Ureter (tissue), 1 donor: ENCODE measurements around the gene DNMT3A. TPM values are rescaled to one million over a fixed set of nuclear protein-coding genes. Genes with fewer than 3 reads are reported as not detected.
"Not testable (repeated sequence)": the region's sequence is repeated elsewhere in the genome, so short reads cannot be mapped to it uniquely, and the experiment has no call there.

Experiments
- DNase-seq: peaks from one replicate; pipeline ENCODE4 v3.0.0-alpha.2; 2020; ENCODE audit warnings: low spot score
- total RNA-seq: library from RNA; stranded (reverse); gene quantifications from one replicate; pipeline ENCODE4 v1.2.4, GENCODE V29; 2023
- donor health status: DM: yes; HTN: yes; CAD: no.

DNMT3A gene
- total RNA-seq, 1 donor from 2014 or later, result 40.1 TPM

DNA sequence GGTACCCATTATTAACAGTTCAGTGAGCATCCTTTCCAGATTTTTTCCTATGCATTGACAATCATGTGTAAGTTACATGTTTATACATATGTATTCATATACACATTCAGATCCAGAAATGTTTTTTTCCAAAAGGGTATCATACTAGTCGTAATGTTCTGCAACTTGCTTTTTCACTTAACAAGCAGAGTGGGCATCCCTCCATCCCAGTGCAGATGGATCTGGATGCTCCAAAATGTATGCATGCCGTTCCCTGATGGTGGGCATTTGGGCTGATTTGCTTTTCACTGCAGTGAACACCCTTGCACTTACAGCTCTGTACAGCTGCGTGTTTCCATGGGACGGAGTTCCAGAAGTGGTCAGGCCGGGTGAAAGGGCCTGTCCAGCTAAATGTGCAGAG lies 57.0 kb downstream of the DNMT3A start:
- DNase-seq, result no peak

DNA sequence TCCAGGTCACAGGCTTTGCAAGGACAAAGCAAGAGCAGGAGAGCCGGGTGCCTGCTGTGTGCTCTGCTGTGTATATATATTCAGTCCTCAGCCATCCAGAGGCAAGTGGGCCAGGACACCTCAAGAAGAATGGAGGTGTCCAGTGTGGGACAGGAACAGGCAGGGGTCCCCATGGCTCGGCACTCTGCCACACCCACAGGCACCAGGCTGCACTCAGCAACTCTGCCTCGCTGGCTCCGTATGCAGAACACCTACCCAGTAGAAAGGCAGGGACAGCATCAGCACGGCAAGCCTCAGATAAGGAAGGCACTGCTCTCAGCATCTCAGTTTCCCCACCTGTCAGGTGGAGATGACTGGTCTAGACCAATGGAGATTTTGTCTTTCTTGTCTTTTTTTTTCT lies 57.8 kb downstream of the DNMT3A start:
- DNase-seq, result no peak

DNA sequence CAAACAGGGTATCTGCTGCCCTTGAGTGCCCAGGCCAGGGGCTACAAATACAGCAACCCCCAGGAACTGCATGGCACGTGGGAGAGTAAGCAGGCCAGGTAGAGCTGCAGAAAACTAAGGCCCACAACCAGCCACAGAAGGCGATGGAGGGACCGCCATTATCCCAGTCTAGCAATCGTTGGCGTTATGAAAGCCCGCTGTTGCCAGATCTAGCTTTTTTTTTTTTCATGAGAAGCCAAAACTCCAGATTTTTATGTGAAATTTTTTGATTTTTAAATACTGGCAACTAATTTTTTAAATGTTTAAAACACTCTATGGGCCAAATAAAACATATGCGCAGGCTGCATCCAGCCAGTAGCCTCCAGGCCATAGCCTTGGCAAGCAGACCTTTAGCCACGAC lies 59.8 kb downstream of the DNMT3A start:
- DNase-seq, result no peak

DNA sequence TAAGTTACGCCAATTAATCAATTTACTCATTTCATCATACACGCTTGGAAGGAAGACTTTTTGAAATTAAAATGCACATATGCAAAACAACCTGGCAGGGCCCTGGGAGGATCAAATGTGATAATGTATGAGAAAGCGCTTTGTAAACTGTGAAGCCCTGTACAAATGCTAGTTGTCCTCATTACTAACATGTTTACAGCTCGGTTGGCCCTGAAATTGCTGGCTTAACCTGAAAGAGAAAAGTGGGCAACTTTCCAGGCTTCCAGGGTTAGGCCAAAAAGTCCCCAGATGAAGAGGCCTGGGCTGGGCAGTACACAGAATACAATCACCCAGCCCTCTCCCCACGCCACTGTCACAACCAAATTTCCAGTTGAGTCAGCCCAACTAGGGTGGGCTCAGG lies 60.2 kb downstream of the DNMT3A start:
- DNase-seq, result no peak

DNA sequence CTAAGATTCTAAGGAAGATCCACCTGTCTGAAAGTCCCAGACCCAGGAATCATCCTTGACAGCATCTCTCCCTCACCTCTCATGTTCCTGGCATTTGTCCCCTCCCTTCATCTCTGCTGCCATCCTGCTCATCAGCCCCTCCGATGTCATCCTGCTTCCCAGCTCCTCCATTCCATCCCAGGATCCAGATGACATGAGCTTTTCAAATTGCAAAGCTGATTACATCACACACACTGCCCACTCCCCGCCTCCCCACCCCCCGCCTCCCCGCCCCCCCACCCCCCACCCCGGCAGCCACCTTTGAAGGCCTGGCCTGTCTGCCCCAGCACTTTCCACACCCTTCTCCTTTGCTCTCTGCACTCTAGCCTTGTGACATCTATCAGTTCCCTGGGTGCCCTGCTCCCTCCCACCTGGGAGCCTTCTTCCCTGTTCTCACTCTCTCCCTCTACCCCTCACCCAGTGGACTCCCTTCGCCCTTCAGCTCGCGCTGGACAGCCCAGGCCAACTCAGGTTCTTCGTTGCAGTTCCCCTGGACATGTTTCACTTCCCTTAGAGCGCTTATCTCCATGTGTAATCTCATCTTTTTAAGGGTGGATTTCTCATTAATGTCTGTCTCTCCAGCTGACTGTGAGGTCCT lies 61.6 kb downstream of the DNMT3A start:
- no peak for DNase-seq

DNA sequence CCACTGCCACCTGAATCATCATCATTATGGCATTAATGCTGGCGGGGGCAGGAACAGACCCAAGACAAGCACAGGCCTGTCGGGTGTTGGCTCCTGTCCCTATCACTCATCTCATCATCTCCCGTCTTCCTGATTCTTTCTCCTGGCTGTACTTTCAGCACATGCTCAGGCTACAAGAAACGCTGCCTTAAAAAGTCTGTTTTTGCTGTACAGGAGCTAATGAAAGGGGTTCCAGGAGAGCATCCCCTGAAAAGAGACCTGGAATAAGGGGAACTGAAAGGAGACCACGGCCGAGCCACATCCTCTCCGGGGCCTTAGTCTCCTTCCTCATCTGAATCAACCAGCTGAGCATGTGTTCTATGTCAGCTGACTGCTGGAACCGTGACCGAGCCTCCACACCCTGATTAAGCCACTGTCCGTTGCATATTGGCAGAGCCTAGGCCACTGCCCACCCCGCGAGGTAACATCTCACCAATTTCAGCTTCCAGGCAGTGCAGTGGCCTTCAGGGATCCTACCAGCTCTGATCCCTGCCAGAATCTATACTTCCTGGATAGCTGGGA lies 62.6 kb downstream of the DNMT3A start:
- peak; percentile 84 for DNase-seq

DNA sequence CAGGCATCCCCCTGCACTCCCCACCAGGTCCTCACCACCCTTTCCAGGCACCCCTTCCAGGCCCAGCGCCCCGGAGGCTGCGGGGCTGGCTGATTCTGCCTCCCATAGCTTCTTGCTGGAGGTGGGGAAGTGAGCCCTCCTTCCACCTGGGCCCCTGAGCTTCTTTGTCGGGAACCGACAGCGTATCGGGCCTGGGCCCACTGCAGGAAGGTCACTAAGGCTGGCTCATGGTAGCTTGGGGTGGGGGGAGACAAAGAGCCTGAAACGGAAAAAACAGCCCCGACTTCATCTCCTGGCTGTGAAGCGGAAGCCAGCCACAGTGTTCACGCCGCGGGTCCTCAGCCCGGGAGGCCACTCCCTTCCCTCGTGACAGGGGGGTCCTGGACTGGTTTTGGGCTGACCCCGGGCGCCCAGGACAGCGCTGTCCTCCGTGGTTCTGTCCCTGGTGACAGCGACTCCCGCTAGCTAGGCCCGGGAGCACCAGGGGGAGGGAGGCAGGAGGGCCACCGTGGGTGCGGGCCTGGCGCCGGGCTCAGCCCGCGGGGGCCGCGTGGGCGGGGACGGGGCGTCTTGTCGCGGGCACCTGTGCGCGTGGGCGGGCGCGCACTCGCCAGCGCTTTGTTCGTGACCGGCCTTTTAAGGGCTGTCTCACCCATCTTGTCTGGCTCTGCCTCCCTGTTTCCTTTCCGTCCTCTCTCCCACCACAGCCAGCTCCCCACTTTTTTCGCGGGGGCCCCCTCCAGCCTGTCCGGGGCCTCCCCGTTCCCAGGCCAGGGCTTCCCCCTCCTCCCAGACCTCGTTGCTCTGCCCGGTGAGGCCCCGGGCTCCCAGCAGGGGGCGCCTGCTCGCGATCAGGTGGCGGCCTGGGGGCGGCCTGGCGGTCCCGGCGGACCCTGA lies 64.9 kb downstream of the DNMT3A start:
- DNase-seq, result peak; percentile 61

DNA sequence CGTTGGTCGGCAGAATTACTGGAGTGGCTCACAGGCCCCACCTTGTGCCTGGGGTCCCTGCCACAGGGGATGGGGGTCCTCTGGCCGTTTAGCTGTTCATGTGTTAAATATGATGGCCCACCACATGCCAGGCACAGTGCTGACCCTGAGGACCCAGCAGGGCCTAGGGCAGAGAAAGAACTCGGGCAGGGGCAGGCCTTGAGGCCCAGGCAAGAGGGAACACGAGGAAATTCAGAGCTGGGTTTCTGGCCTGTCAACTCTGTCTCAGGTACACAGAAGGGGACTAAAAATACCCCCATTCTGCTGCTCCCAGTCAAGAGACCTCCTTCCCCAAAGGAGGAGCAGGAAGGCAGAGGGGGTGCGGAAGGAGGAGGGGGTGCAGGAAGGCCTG lies 66.2 kb downstream of the DNMT3A start:
- DNase-seq, result no peak

DNA sequence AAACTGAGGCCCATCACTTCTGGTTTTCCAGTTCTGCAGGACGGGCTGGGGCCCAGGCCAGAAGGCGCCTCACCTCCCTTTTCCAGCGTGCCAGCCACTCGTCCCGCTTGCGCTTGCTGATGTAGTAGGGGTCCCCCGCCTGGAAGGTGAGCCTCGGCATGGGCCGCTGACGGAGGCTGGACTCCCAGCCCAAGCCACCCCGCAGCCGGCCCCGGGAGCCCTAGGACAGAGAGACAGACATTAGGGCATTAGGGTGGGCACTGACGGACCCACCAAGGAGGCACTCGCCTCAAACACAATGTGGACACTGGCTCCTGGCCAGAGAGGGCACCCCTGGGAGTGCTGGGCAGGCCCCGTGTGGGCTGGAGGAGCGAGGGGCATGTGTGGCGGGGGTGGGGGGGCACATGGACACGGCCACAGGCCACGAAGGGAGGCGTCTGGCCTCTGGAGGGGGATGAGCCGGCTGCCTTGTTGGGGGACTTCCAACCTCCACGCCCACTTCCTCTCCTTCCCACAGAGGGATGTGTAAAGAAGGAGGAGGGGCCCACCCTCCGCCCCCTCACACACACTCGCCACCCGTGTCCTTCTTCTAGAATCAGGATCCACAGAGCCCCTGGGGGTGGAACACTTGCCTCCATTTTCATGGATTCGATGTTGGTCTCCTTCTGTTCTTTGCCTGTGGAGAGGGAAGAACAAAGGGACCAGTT lies 66.7 kb downstream of the DNMT3A start:
- no peak for DNase-seq

DNA sequence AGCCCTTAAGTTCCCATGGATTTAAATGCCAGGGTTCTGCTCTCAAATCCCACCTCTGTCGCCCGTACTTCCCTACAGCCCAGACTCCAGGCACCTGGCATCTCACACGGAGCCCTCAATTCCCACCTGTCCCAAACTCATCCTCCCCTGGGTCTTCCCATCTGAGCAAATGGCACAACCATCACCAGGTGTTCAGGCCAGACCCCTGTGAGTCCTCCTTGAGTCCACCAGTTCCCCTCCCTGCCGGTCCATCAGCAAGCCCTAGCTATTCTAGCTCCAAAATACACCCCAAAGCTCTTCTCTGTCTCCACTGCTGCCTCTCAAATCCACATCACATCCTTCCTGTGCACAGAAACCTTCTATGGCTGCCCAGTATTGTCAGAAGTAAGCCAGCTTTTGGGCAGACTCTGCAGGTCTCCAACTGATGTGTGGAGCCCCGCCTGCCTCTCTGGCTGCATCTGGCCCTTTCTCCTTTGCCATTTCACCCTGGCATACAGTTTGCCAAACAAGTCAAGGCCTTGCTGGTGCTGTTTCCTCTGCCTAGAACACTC lies 67.7 kb downstream of the DNMT3A start:
- no peak for DNase-seq

DNA sequence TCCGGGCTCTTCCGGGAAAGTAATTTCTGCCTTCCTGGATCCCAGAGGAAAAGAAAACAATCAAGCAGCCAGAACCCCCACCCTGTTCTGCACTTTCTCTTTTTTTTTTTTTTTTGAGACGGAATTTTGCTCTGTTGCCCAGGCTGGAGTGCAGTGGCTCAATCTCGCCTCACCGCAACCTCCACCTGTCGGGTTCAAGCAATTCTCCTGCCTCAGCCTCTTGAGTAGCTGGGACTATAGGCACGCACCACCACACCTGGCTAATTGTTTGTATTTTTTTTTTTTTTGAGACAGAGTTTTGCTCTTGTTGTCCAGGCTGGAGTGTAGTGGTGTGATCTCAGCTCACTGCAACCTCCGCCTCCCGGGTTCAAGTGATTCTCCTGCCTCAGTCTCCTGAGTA lies 69.0 kb downstream of the DNMT3A start:
- not testable (repeated sequence) for DNase-seq

DNA sequence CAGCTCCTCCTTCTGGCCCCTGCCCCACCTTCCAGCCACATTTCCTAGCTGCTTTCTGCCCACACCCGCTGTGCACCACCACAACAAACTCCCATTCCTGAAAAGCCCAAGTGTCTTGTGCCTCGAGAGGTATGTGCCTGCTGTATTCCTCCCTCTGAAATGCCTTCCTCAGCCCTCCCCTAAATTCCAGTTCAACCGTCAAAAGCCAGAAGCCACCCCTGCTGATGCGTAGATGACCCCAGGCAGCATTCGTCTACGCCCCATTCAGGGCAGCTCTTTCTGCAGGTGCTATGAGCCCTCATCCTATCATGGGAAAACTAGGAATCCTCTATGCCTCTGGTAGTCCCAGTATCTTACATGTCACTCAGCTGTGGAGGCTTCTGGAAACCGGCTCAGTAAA lies 71.7 kb downstream of the DNMT3A start:
- DNase-seq, result no peak

DNA sequence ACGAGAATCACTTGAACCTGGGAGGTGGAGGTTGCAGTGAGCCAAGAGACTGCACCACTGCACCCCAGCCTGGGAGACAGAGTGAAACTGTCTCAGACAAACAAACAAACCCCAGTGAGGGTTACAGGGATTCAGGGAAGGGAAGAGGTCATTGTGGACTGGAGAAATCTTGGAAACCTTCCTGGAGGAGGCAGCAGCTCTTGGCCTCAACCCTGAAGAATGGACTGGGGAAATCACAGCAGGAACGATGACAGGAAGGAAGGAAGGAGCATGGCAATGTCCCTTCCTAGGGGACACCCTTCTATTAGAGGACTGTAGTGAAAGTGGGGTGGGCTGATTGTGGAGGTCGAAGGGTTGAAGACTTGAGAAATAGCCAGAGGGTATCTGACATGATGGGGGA lies 72.5 kb downstream of the DNMT3A start:
- no peak for DNase-seq

DNA sequence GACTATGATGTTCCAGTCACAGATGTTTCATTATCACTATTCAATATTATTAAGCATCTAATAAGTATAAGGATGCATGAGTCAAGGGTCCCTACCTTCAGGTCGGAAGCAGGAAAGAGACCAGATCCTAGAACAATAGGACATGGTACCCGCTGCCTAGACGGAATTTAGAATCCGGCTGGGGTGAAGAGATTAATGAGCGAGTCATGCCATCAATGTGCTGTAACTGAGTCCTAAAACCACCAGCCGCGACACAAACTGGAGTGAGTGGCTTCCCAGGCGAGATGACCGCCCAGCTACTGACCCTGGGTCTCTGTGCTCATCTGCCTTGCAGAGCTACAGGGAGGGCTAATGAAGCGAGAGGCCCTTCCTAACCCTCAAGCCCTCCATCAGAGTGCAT lies 73.6 kb downstream of the DNMT3A start:
- DNase-seq, result no peak

DNA sequence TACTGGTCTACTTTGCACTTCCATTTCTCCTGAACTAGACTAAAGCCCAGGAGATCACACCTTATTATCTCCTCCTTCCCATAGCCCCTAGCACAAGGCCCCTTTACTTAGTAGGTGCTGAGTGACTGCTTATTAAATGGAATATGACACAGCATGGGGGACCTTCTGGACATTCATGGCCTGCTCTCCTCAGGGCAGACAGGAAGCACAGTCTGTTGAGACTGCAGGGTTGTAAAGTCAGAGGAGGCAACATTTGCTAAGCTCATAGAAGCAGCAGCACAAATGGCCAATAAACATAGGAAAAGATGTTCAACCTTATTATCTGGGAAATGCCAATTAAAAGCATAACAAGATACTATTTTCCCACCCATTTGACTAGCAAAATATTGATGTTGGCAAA lies 75.3 kb downstream of the DNMT3A start:
- DNase-seq, result no peak

DNA sequence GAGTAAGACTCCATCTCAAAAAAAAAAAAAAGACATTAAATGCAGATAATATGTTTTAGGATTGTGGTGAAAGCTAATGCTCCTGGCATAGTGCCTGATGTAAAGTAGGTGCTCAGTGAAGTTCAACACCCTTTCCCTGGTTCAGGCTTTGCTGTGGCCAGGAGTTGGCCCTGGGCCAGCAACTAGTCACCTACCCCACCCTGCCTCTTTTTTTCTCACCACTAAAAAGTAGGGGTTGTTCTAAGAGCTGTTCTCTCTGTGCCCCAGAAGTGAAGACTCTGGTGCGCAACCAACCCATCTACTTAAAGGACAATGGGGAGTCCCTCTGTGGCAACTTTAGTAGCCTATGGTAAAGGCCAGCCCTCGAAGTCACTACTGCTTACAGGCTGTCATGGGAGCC lies 75.9 kb downstream of the DNMT3A start:
- no peak for DNase-seq

DNA sequence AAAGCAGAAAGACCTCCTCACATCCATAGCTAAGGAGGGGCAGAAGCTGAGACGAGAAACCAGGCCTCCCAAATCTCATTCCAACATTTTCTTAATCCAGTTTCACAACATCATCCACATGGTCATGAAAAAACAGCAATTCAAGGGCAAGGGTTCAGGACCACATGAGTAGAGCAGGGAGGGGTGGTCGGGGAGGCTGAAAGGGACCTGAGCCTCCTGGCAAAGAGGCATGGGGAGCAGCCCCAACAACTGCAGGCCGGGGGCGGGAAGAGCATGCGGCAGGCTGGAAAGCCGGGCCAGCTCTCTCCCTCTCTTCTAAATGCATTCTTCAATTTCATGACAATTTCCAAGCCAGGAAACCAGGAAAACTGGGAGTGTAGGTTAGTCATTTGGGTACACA lies 76.7 kb downstream of the DNMT3A start:
- no peak for DNase-seq

DNA sequence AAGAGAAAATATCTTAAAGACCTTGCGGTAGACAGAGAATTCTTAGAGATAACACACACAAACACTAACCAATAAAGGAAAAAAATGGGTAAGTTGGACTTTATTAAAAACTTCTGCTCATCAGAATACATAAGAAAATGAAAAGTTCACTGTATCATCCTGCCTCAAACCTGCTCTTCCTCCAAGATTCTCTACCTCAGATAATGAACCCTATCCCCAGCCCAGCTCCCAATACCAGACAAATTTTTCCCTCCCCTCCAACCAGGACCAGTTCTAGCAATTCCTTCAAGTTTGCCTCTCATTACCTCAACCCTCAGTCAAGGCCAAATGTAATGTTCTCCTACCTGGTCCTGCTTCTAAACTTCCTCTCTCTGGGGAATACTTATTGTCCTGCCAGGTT lies 79.4 kb downstream of the DNMT3A start:
- DNase-seq, result no peak

DNA sequence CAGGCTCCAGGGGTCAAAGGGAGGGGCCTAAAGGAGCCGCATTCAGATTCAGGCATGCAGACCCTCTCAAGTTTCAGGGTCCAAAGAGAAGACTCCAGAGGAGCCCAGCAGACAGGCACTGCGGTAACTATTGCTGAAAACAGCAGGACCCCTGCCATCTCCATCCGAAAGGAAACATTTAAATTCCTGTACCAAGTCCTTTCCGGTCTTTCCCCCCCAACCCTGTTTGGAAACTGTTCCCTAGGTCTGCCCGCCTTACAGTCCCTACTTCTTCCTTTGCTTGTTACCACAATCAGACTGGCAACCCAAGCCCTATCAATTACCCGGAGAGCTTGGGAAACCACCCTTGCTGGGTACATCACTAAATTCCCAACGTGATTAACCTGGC lies 82.0 kb downstream of the DNMT3A start:
- no peak for DNase-seq

DNA sequence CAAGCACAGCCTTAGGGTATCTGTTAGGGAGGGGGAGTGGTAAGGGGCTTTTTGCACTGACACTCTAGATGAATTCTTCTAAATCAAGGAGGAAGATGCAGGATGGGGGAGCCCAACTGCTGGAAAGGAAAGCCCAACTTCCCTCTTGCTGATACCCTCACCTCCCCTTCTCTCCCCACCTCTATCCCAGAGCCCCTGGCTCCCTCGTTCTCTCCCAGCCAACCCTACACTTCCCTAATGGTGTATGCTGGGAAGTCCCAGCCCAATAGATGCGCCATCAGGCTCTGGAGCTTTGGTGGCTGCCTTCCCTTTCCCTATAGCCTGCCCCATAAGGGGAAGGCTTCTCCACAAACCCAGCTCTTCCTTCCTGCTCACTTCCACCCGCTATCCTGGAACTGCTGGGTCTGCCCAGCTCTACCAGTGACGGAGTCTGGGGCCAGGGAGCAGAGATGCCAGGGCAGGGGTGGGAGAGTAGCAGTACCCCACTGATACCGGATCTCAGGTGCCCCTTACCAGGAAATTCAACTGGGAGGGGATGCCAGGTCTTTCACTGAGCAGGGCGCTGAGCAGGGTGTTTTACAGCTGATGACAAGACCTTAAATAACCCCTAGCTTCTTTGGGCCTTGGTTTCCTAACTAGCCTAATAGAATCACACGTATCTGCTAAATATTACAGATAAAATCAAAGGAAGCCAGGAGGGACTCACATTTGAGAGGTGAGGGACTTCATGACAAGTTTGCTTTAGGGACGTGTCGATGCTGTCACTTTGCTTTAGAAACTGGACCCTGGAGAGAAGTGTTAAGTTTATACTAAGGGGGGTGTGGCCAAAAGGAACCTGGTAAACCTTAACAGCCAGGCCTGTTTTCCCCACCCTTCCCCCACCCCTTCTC lies 82.6 kb downstream of the DNMT3A start:
- no peak for DNase-seq
